GM21737 (cell line): ENCODE data around the gene LACRT.
"Not testable (repeated sequence)": the region's sequence is repeated elsewhere in the genome, so short reads cannot be mapped to it uniquely, and the experiment has no call there.

Experiments
- ATAC-seq: cut with Tn5 transposase; IDR thresholded peaks from one replicate; pipeline ENCODE4 v1.9.1; 2021; ENCODE audit warnings: mild to moderate bottlenecking, moderate library complexity; ENCODE audit not compliant: unreplicated experiment

The LACRT gene, protein sequence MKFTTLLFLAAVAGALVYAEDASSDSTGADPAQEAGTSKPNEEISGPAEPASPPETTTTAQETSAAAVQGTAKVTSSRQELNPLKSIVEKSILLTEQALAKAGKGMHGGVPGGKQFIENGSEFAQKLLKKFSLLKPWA

GRCh38 chr12:54634795-54635194 lies at the start of gene LACRT:
Gene LACRT, minus strand, starts transcription at chr12:54634895. Its CDS starts 54 bp downstream, at chr12:54634841.
- ATAC-seq: no peak

DNA sequence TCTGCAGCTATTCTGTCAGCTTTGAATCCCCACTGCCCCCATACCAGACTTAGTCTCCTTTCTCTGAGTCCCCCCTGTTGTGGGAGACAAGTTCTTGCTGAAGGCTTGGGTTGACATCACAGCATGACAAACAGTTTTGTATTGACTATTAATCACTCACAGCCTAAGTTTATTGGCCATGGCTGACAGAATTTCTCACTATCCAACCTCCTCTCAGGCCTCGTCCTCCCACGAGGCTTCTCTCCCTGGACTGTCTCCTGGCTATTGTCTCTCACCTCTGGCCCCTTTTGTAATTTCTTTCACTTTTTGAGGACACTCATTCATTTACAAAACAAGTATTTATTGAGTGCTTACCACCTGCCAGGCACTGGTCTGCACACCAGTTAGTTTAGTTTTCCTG lies 48.7 kb upstream of the LACRT start:
- ATAC-seq: no peak

GRCh38 chr12:54682674-54683073 lies 48.0 kb upstream of the LACRT start:
- no peak for ATAC-seq

- ATAC-seq: no peak
Measured at GRCh38 chr12:54680374-54680773, 45.7 kb upstream of the LACRT start.

GRCh38 chr12:54678131-54678530 lies 43.4 kb upstream of the LACRT start:
- ATAC-seq: no peak

- ATAC-seq: no peak
Measured at GRCh38 chr12:54667945-54668344, 33.2 kb upstream of the LACRT start.

DNA sequence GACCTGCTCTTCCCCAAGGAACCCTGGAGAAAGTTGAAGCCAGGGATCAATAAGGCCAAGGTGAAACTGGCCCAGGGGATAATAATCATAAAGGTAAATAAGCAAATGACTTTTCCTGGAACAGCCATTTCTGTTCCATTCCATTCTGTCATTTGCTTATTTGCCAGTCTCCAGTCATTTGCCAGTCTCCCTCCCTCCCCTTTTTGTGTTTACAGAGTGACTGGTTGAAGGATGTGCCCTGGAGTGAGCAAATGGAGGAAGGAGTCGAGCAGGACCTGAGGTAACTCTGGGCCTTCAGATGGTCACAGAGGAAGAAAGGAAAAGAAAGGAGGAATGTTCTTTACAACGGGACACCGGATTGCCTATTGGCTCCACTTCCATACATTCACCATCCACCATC lies 31.3 kb upstream of the LACRT start:
- ATAC-seq: no peak

GRCh38 chr12:54665022-54665635 lies 30.4 kb upstream of the LACRT start:
- not testable (repeated sequence) for ATAC-seq

GRCh38 chr12:54663603-54664002 lies 28.9 kb upstream of the LACRT start:
- ATAC-seq: no peak

GRCh38 chr12:54662026-54662425 lies 27.3 kb upstream of the LACRT start:
- no peak for ATAC-seq

DNA sequence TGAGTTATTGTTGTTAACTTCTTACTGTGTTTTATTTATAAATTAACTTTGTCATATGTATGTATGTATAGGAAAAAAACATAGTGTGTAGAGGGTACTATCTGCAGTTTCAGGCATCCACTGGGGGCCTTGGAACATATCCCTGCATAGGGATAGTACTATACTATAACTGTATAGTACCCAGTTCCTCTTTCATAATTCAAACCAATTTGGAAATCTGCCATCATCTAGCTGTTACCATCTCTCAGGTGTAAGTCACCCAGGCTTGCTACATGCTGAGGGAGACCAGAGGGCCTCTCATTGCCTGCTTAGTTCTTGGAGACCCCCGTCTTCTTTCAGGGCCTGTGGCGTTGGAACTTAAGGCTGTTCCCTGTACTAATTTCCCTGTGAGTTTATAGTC lies 26.4 kb upstream of the LACRT start:
- ATAC-seq: no peak

GRCh38 chr12:54660320-54660962 lies 25.7 kb upstream of the LACRT start:
- ATAC-seq: no peak

DNA sequence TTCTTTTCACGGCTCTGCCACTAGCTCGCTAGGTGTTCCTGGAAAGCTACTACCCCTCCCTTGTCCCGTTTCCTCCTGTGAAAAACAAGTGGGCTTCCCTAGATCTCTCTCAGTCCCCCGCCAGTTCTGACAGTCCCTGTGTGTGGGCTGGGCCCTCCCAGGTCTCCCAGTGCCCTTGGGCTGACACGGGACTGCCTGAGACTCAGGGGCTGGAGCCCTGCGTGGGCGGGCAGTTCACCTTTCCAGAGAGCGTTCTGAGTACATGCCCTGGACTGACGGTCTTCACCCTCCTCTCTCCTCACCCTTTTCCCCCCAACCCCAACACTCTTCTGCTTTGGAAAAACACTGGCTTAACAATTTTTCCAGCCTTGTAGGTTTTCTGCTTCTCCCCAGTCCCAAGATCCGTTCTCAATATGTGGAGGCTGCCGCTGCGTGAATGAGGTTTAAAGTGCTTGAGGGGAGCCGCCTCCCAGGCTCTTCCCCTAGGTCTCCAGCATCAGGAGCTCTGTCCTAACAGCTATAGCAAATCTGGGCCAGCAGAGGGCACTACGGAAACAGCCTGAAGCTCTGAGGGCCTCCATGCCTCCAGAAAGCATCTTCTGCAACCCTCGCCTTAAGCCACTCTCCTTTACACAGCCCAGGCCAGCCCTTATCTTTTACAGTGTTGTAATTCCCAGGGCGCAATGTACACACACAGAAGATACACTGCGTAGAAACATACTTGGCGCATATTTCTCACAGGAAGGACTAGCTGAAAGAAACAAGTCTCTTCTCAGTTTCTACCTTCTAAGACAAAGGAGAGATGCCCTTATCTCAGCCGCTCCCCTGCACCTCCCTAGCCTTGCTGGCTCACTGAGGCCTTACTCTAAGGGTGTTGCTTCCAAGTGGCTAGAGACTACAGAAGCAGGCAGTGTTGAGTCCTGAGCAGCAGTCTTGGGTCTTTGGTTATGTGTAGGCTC lies 23.9 kb upstream of the LACRT start:
- peak; percentile 64 for ATAC-seq

- ATAC-seq: no peak
Measured at GRCh38 chr12:54657105-54657607, 22.5 kb upstream of the LACRT start.

- no peak for ATAC-seq
Measured at GRCh38 chr12:54654926-54655325, 20.2 kb upstream of the LACRT start.

DNA sequence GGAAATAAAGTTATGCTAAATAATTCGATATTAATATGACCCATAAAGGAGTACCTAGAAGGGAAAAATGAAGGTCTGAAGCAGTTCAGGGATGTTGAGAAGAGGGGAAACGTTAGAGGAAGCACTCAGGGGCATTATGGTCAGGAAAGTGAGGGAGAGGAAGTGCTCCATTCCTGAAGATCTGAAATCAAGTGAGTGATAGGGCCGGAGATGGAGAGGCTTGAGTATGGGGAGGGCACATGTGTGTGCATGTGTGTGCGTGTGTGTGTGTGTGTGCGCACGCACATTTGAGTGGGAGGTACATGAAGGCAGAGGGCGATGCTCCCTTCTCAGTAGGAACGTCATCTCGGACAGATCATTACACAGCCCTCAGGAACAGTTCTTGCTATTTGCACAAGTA lies 18.3 kb upstream of the LACRT start:
- no peak for ATAC-seq

DNA sequence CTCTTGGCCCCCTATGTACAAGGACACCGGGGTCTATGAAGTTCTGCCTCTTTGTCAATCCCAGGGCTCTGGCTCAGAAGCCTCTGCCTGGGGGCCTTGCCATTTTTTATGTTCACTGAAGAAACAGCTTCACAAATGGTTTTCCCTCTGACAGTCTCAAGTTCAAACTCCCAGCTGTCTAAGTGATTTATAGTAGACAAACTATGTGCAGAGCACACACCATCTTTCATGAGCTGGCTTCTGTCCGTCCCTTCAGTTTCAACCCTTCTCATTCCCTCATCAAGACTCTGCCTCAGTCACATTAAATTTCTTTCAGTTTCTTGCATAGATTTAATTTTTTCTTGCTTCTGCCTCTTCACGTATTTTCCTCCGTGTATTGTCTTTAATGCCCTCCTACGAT lies 16.2 kb upstream of the LACRT start:
- no peak for ATAC-seq

DNA sequence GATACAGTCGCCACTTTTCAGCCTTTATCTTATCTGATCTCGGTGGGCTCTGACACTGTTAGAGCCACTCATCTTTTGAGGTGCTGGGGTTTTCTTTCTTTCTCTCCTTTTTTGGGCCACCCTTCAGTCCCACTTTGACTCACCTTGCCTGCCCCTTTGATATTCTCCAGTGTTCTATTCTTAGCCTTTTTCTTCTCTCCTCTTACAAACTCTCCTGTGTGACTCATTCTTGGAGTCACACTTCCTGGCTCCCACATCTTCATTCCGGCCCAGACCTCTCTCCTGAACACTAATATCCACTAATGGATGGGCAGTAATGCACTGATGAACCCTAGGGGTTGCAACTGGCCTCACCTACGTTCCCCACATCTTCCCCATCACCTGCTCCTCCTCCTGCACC lies 15.7 kb upstream of the LACRT start:
- ATAC-seq: no peak

DNA sequence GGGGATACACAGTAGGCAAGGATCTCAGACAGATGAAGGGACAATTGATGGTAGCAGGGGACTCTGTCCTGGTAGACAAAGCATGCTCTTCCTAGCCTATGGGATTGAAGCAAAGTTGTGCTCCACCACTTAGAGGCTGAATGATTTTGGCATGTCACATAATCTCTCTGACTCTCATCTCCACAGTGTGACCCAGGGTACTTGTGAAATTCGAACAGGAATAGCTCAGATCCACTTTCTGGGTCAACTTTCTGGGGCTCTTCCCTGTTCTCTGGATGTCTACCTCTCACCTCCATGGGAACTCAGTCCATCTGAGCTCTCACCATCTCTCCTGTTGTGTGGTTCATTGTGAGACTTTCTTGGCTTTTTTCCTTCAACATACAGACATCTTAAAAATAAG lies 15.1 kb upstream of the LACRT start:
- ATAC-seq: no peak

DNA sequence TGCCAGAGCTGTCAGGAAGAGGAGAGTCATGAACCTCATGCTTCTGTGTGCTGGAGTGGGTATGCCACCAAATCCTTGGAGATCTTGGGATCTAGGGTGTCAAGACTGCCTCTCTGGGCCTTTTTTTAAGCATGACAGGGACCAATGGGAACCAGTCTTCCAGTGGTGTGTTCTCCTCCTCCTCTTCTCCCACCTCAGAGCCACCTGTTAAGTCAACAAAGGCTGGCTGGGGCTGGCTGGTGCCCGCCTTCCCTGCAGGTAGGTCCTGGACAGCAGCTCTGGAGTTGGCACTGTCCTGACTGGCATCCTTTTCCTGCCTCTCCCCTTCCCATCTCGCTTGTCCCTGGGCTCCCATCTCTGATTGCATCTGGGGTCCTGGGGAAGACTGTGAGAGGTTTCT lies 13.6 kb upstream of the LACRT start, which contains the start of gene DCD:
Gene DCD (minus strand): TSS at position 101 of the 400 bp plus-strand sequence. CDS start 62 bp downstream, at position 39.
- ATAC-seq: no peak

DNA sequence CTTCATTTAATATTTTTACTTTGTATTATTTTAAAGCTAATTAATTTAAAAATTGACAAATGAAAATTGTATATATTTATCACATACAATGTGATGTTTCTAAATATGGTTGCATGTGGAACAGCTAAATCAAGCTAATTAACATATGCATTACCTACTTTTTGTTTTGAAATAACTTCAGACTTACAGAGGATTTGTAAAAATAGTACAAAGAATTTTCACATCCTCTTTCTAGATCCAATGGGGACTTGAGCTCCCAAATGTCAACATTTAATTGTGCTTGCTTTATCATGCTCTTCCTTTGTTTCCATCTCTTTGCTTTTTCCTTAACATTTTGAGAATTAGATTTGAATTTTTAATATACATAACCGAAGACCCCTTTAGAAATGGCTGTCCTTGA lies 6.9 kb upstream of the LACRT start:
- no peak for ATAC-seq
